Measurements from ENCODE around the gene PLA2G2A. TPM values are rescaled to one million over a fixed set of nuclear protein-coding genes. Genes with fewer than 3 reads are reported as not detected.

The PLA2G2A gene
- total RNA-seq, 1 experiment from 2014 or later: not detected

- no peaks in the 10 kb centered on the region for H3K36me3 ChIP-seq (ENCODE audit: control insufficient read depth, insufficient read depth, low read length)
- DNase-seq (ENCODE audit: low read depth, low spot score) (no peak), ATAC-seq (no peak)
- ChIA-PET POLR2A (no interaction called here), CTCF (no interaction called here)
- intact Hi-C loops (cut with micrococcal nuclease; ENCODE audit: unreplicated experiment) (no loop called here), in situ Hi-C loops (cut with HindIII; ENCODE audit: low pct_unique_long_range_greater_than_20kb, low sequenced_read_pairs) (no loop called here)
- H3K9me3 ChIP-seq (ENCODE audit: control insufficient read depth, insufficient read depth, low read depth, low read length): no peaks in the 10 kb centered on the region
- BruUV-seq (replicated peaks): no TSS peak
- H3K27ac ChIP-seq (ENCODE audit: low read length): no peak overlapping the region
- no peak overlapping the region for H3K4me3 ChIP-seq (ENCODE audit: low read depth in 2 of 2, low read length in 2 of 2)
- TF ChIP-seq TCF7L2 (IDR thresholded peaks at IDR 0.05; ENCODE audit: low read depth, low read length) (no peak), REST (IDR thresholded peaks at IDR 0.05; ENCODE audit: insufficient read depth in 1 of 2, low read depth in 2 of 2, low read length in 1 of 2) (no peak), SIN3A (IDR thresholded peaks at IDR 0.05; ENCODE audit: borderline replicate concordance, insufficient read depth, low read depth, low read length) (no peak), POLR2AphosphoS5 (IDR thresholded peaks at IDR 0.05; ENCODE audit: low read depth, low read length) (no peak), CTCF (IDR thresholded peaks at IDR 0.05) (no peak)
- no peaks in the 10 kb centered on the region for H3K27me3 ChIP-seq (ENCODE audit: control insufficient read depth, insufficient read depth, low read length)
- H3K4me1 ChIP-seq (ENCODE audit: control insufficient read depth, insufficient read depth, low read length): no peaks in the 10 kb centered on the region
Measured at GRCh38 chr1:19938472-19938871, 40.9 kb downstream of the PLA2G2A start.

GRCh38 chr1:19936061-19936750, 43.2 kb downstream of the PLA2G2A start:
- DNase-seq (ENCODE audit: low read depth, low spot score) (no peak), ATAC-seq (no peak)
- H3K4me1 ChIP-seq (ENCODE audit: control insufficient read depth, insufficient read depth, low read length): no peaks in the 10 kb centered on the region
- H3K27ac ChIP-seq (ENCODE audit: low read length): no peak overlapping the region
- H3K4me3 ChIP-seq (ENCODE audit: low read depth in 2 of 2, low read length in 2 of 2): no peak overlapping the region
- intact Hi-C loops (cut with micrococcal nuclease; ENCODE audit: unreplicated experiment) (no loop called here), in situ Hi-C loops (cut with HindIII; ENCODE audit: low pct_unique_long_range_greater_than_20kb, low sequenced_read_pairs) (no loop called here)
- no peaks in the 10 kb centered on the region for H3K27me3 ChIP-seq (ENCODE audit: control insufficient read depth, insufficient read depth, low read length)
- BruUV-seq (replicated peaks): no TSS peak
- no peak for TF ChIP-seq REST (IDR thresholded peaks at IDR 0.05; ENCODE audit: insufficient read depth in 1 of 2, low read depth in 2 of 2, low read length in 1 of 2)
- TF ChIP-seq CTCF (IDR thresholded peaks at IDR 0.05): no peak
- TF ChIP-seq POLR2AphosphoS5 (IDR thresholded peaks at IDR 0.05; ENCODE audit: low read depth, low read length): no peak
- TF ChIP-seq SIN3A (IDR thresholded peaks at IDR 0.05; ENCODE audit: borderline replicate concordance, insufficient read depth, low read depth, low read length): no peak
- no peak for TF ChIP-seq TCF7L2 (IDR thresholded peaks at IDR 0.05; ENCODE audit: low read depth, low read length)
- ChIA-PET CTCF (interaction anchor here (0.7 kb wide), 1 partner anchor 10 kb away, joined by 4 read pairs; no protein-coding TSS in a partner anchor), POLR2A (interaction anchor here (0.5 to 0.7 kb wide), 2 partner anchors 39 to 660 kb away, joined by 7 to 8 read pairs; no protein-coding TSS in a partner anchor)
- no peaks in the 10 kb centered on the region for H3K9me3 ChIP-seq (ENCODE audit: control insufficient read depth, insufficient read depth, low read depth, low read length)
- H3K36me3 ChIP-seq (ENCODE audit: control insufficient read depth, insufficient read depth, low read length): no peaks in the 10 kb centered on the region

Data from Panc1 (cell line).